Activated T-cell treated with anti-CD3 and anti-CD28 coated beads, Interleukin-2, amount 50 U/mL, for 72 hours (primary cell): ENCODE data around the gene PARD3B. TPM values are rescaled to one million over a fixed set of nuclear protein-coding genes. Genes with fewer than 3 reads are reported as not detected.

ENCODE experiments used
- ATAC-seq, 2 donors: fragments of 150-1000 bp; cut with Tn5 transposase; replicated peaks in 1 of 2; 2 replicates each; pipeline ENCODE4 v1.10.0; 2021; ENCODE audit warnings: moderate library complexity in 2 of 2, mild to moderate bottlenecking in 1 of 2
- DNase-seq, 2 donors: peaks; one replicate each; pipeline ENCODE4 v3.0.0; 2021 to 2022; ENCODE audit warnings: mixed read lengths in 1 of 2
- H3K27ac Mint-ChIP-seq: one replicate; pipeline ENCODE4 v1.8.0; 2022; ENCODE audit warnings: mild to moderate bottlenecking, moderate library complexity, mixed read lengths
- H3K27me3 Mint-ChIP-seq: one replicate; pipeline ENCODE4 v1.8.0; 2022; ENCODE audit warnings: low read depth, mixed read lengths
- H3K36me3 Mint-ChIP-seq, 2 donors: one replicate each; pipeline ENCODE4 v1.8.0; 2022; ENCODE audit warnings: mixed read lengths in 2 of 2, mild to moderate bottlenecking in 1 of 2; ENCODE audit not compliant: insufficient read depth in 2 of 2
- H3K4me1 Mint-ChIP-seq: one replicate; pipeline ENCODE4 v1.8.0; 2022; ENCODE audit warnings: low read depth, mixed read lengths
- H3K4me3 Mint-ChIP-seq, 2 donors: one replicate each; pipeline ENCODE4 v1.8.0; 2022; ENCODE audit warnings: mild to moderate bottlenecking in 2 of 2, mixed read lengths in 2 of 2, moderate library complexity in 2 of 2
- H3K9me3 Mint-ChIP-seq, 2 donors: one replicate each; pipeline ENCODE4 v1.8.0; 2022; ENCODE audit warnings: mixed read lengths in 2 of 2
- total RNA-seq, 2 donors: library from RNA; stranded (reverse); gene quantifications; one replicate each; pipeline ENCODE4 v1.2.3, GENCODE V29; 2022

Gene PARD3B
- total RNA-seq, 2 donors from 2014 or later, result 0.74 to 0.96 TPM

GRCh38 chr2:204899983-204900382 is 354.7 kb downstream of the PARD3B start:
- Mint-ChIP-seq H3K27ac (peak overlapping the region; percentile 4), H3K36me3 (peaks cover 7 to 12% of the 10 kb centered on the region in 2 donors), H3K4me3 (peak overlapping the region in 1 of 2 donors; percentile 5), H3K27me3 (no peaks in the 10 kb centered on the region), H3K4me1 (peaks cover 27% of the 10 kb centered on the region), H3K9me3 (peaks cover 10 to 11% of the 10 kb centered on the region in 2 donors)
- DNase-seq, result no peak
- ATAC-seq, result no peak

DNA sequence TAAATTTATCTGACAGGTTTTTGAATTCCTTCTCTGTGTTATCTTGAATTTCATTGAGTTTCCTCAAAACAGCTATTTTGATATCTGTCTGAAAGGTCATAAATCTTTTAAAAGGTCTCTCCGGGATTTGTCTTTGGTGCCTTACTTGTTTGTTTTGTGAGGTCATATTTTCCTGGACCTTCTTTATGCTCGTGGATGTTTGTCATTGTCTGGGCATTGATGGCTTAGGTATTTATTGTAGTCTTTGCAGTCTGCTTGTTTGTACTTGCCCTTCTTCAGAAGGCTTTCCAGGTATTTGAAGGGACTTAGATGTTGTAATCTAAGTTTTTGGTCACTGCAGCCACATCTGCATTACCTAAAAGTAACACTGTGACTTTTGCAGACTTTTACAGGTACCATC is 355.2 kb downstream of the PARD3B start:
- H3K36me3 Mint-ChIP-seq, result peaks cover 7 to 12% of the 10 kb centered on the region in 2 donors
- H3K9me3 Mint-ChIP-seq, result peaks cover 10 to 11% of the 10 kb centered on the region in 2 donors
- peak overlapping the region in 1 of 2 donors; percentile 5 for H3K4me3 Mint-ChIP-seq
- no peaks in the 10 kb centered on the region for H3K27me3 Mint-ChIP-seq
- no peak for ATAC-seq
- no peak overlapping the region for H3K27ac Mint-ChIP-seq
- no peak for DNase-seq
- H3K4me1 Mint-ChIP-seq, result peaks cover 27% of the 10 kb centered on the region

- Mint-ChIP-seq H3K27ac (no peak overlapping the region), H3K36me3 (peaks cover 7 to 12% of the 10 kb centered on the region in 2 donors), H3K27me3 (no peaks in the 10 kb centered on the region), H3K4me3 (no peak overlapping the region), H3K4me1 (peaks cover 27% of the 10 kb centered on the region), H3K9me3 (peaks cover 10 to 11% of the 10 kb centered on the region in 2 donors)
- DNase-seq (no peak), ATAC-seq (no peak)
Observed at GRCh38 chr2:204900910-204901309, 355.6 kb downstream of the PARD3B start.

DNA sequence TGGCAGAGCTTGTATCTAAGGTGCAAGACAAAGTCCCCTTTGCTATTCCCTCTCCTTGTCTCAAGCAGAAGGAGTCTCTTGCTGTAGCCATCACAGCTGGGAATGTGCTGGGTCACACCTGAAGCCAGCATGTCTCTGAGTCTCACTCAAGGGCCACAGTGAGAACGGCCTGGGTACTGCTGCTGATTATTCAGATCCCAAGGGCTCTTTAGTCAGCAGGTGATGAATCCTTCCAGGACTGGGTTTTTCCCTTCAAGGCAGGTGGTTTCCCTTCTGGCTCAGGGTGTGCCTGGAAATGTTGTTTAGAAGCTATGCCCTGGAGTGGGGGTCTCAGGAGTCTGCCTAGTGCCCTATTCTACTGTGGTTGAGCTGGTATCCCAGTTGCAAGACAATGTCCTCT is 356.3 kb downstream of the PARD3B start:
- peaks cover 7 to 12% of the 10 kb centered on the region in 2 donors for H3K36me3 Mint-ChIP-seq
- no peak for ATAC-seq
- DNase-seq, result no peak
- H3K4me1 Mint-ChIP-seq, result peaks cover 27% of the 10 kb centered on the region
- H3K4me3 Mint-ChIP-seq, result no peak overlapping the region
- H3K27me3 Mint-ChIP-seq, result no peaks in the 10 kb centered on the region
- H3K9me3 Mint-ChIP-seq, result peaks cover 10 to 11% of the 10 kb centered on the region in 2 donors
- no peak overlapping the region for H3K27ac Mint-ChIP-seq

- no peak for ATAC-seq
- no peaks in the 10 kb centered on the region for H3K4me1 Mint-ChIP-seq
- peaks cover 0 to 2% of the 10 kb centered on the region in 2 donors for H3K36me3 Mint-ChIP-seq
- H3K4me3 Mint-ChIP-seq, result no peak overlapping the region
- DNase-seq, result no peak
- no peak overlapping the region for H3K27ac Mint-ChIP-seq
- peaks cover 0 to 6% of the 10 kb centered on the region in 2 donors for H3K9me3 Mint-ChIP-seq
- no peaks in the 10 kb centered on the region for H3K27me3 Mint-ChIP-seq
Observed at GRCh38 chr2:204909791-204910190, 364.5 kb downstream of the PARD3B start.

DNA sequence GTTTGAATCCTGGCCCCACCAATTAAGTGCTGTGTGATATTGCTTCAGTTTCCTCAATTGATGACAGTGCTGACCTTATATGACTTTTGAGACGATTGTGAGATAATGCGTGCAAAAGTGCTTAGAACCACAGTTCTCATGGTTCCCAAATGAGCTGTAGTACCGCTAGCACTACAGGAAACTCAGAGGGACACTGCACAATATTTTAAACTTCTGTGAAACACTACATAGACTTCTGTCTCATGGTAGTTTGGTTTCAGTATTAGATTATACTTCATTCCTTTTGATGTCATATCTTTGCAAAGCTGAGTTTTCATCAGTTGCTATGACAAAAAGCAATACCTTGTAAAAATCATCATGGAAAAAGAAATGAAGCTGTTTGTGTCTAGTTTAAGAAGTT is 368.0 kb downstream of the PARD3B start:
- peak; percentile 45 to 80 for ATAC-seq
- peaks cover 0 to 4% of the 10 kb centered on the region in 2 donors for H3K9me3 Mint-ChIP-seq
- H3K4me3 Mint-ChIP-seq, result no peak overlapping the region
- DNase-seq, result no peak
- no peaks in the 10 kb centered on the region for H3K4me1 Mint-ChIP-seq
- no peak overlapping the region for H3K27ac Mint-ChIP-seq
- H3K27me3 Mint-ChIP-seq, result no peaks in the 10 kb centered on the region
- H3K36me3 Mint-ChIP-seq, result peaks cover 0 to 4% of the 10 kb centered on the region in 2 donors

DNA sequence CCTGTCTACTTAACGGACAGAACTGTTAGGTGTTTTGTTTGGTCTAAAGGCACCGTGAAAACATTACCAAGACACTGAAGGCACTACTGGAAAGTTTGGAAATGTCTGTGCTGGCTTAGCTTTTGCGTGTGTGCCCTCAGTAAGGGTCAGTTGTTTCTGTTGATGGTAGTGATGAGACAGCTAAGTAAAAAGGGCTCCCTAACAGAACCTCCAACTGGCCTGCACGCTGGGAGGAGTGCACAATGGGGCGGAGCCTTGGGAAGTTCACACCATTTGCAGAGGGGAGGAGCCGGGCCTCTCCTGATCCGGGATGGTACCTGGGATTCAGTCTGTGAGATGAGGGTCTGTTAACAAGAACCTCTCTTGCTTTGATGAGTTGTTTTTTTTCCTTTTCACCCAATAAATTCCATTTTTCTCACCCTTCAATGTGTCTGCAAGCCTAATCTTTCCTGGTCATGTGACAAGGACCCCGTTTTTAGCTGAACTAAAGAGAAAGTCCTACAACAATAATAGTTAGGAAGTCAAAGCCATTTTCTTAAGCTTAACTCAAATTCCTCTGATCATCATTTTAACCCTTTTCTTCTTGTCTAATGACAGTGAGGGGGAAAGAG is 368.7 kb downstream of the PARD3B start:
- H3K4me1 Mint-ChIP-seq, result no peaks in the 10 kb centered on the region
- H3K36me3 Mint-ChIP-seq, result peaks cover 0 to 4% of the 10 kb centered on the region in 2 donors
- H3K9me3 Mint-ChIP-seq, result peaks cover 0 to 4% of the 10 kb centered on the region in 2 donors
- H3K4me3 Mint-ChIP-seq, result no peak overlapping the region
- ATAC-seq (no peak), DNase-seq (no peak)
- no peaks in the 10 kb centered on the region for H3K27me3 Mint-ChIP-seq
- H3K27ac Mint-ChIP-seq, result no peak overlapping the region

DNA sequence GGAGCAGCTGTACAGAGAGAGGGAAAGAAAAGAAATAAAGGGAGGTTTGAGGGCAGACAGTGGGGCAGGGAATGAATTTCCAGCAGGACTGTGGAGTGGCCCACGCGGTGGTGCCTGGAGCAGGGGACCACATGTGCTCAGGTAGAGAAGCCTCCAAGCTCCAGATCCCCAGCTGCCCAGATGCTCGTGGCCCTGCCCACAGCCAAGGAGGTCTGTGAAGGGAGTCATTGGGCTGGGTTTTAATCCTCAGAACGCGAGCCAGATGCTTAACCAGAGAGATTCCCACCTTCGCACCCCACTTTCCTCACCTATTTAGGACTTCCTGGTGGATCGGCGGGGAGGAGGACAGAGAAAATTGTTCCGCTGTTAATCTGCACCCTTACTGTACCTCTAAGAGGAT is 369.4 kb downstream of the PARD3B start:
- ATAC-seq (no peak), DNase-seq (no peak)
- H3K36me3 Mint-ChIP-seq, result peaks cover 0 to 4% of the 10 kb centered on the region in 2 donors
- no peak overlapping the region for H3K4me3 Mint-ChIP-seq
- H3K4me1 Mint-ChIP-seq, result no peaks in the 10 kb centered on the region
- no peak overlapping the region for H3K27ac Mint-ChIP-seq
- H3K9me3 Mint-ChIP-seq, result peaks cover 0 to 4% of the 10 kb centered on the region in 2 donors
- no peaks in the 10 kb centered on the region for H3K27me3 Mint-ChIP-seq

- Mint-ChIP-seq H3K4me3 (no peak overlapping the region), H3K9me3 (peaks cover 0 to 4% of the 10 kb centered on the region in 2 donors), H3K27me3 (no peaks in the 10 kb centered on the region), H3K27ac (no peak overlapping the region), H3K36me3 (peaks cover 0 to 4% of the 10 kb centered on the region in 2 donors), H3K4me1 (no peaks in the 10 kb centered on the region)
- DNase-seq (no peak), ATAC-seq (no peak)
Observed at GRCh38 chr2:204917089-204917701, 371.9 kb downstream of the PARD3B start.

- no peaks in the 10 kb centered on the region for H3K27me3 Mint-ChIP-seq
- peaks cover 0 to 2% of the 10 kb centered on the region in 2 donors for H3K9me3 Mint-ChIP-seq
- ATAC-seq, result no peak
- H3K36me3 Mint-ChIP-seq, result peaks cover 0 to 1% of the 10 kb centered on the region in 2 donors
- H3K4me1 Mint-ChIP-seq, result no peaks in the 10 kb centered on the region
- no peak overlapping the region for H3K4me3 Mint-ChIP-seq
- H3K27ac Mint-ChIP-seq, result no peak overlapping the region
- no peak for DNase-seq
Observed at GRCh38 chr2:204920776-204921175, 375.5 kb downstream of the PARD3B start.

DNA sequence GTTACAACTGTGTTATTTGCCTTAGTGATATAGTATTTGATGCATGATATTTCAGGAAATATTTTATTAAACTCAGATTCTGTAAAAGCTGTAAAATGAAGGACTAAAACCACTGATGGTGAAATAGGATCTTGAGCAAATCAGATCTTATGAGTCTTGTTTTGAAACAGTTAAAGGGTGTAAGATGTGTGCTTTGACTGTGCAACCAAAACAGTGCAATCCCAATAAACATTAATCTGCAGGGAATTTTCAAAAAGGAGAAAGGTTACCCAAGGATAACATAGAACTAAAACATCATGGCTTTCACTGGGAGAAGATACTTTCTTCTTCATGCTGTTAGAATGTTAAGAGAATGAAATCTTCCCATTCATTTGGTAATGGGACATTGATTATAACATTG is 378.7 kb downstream of the PARD3B start:
- Mint-ChIP-seq H3K9me3 (peaks cover 0 to 7% of the 10 kb centered on the region in 2 donors), H3K4me1 (no peaks in the 10 kb centered on the region), H3K36me3 (no peaks in the 10 kb centered on the region), H3K27ac (no peak overlapping the region), H3K27me3 (no peaks in the 10 kb centered on the region), H3K4me3 (no peak overlapping the region)
- no peak for ATAC-seq
- no peak for DNase-seq

GRCh38 chr2:204931562-204931961 is 386.3 kb downstream of the PARD3B start:
- Mint-ChIP-seq H3K9me3 (peaks cover 0 to 2% of the 10 kb centered on the region in 2 donors), H3K27me3 (no peaks in the 10 kb centered on the region), H3K4me1 (no peaks in the 10 kb centered on the region), H3K4me3 (no peak overlapping the region), H3K27ac (no peak overlapping the region), H3K36me3 (peaks cover 0 to 2% of the 10 kb centered on the region in 2 donors)
- DNase-seq, result no peak
- ATAC-seq, result no peak

DNA sequence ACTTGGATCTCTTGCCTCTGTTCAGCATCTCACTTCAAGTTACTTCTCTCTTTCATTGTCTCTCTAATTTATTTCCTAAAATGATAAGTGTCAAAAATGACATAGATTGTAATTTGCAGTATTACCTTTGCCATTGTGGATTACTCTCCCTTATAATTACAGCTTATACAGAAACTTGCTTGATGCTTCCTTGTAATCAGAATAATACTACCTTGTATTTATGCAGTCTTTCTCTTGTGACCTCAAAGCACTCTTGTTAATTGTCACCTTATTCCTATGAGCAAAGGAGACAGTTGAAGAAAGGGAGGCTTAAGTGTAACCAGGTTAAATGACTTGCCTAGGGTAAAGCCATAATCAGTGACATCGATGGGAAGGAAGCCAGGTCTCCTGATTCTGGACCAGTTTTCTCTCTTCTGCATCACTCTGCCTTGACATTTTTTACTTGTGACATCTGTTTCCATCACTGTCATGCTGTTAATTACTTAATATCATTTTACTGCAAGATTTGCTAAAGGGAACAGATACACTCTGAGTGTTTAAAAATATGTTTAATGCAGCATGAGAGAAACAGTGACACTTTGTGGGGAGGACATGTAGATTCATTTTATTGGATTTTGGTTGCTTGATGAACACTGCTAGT is 388.6 kb downstream of the PARD3B start:
- no peak for ATAC-seq
- H3K27me3 Mint-ChIP-seq, result no peaks in the 10 kb centered on the region

More for the DNA sequence above, 388.6 kb downstream of the PARD3B start:
- no peaks in the 10 kb centered on the region for H3K4me1 Mint-ChIP-seq
- peaks cover 0 to 4% of the 10 kb centered on the region in 2 donors for H3K36me3 Mint-ChIP-seq
- no peaks in the 10 kb centered on the region for H3K9me3 Mint-ChIP-seq
- no peak overlapping the region for H3K4me3 Mint-ChIP-seq
- DNase-seq, result no peak
- no peak overlapping the region for H3K27ac Mint-ChIP-seq
